HepG2 (cell line): ENCODE data around the gene TBC1D4. TPM values are rescaled to one million over a fixed set of nuclear protein-coding genes. Genes with fewer than 3 reads are reported as not detected.

Experiments used
- ATAC-seq: fragments of 200-7000 bp; cut with Tn5 transposase; 3 replicates; pipeline ENCODE4 v1.9.1; 2020; ENCODE audit warnings: mild to moderate bottlenecking, moderate library complexity
- BruUV-seq: library from RNA; stranded (reverse); fragments of 400-500 nt; replicated peaks from 2 replicates; lab custom pipeline; 2021; lab: Mats Ljungman, UMichigan
- CTCF ChIA-PET: fragments of 300-600 bp; formaldehyde crosslinking; extraction: SDS; loops from one replicate; lab custom pipeline; 2021; ENCODE audit warnings: low total read pairs, inconsistent platforms, low intra/inter-chr PET ratio; lab: Yijun Ruan, JAX
- POLR2A ChIA-PET: fragments of 350-600 bp; sonication (Branson Sonifier 250); formaldehyde crosslinking; loops from one replicate; lab custom pipeline; 2020; ENCODE audit warnings: antibody characterized with exemption, inconsistent platforms; lab: Yijun Ruan, JAX
- DNase-seq: peaks from one replicate; pipeline ENCODE4 v3.0.0-alpha.2; 2015; ENCODE audit warnings: low spot score
- FAIRE-seq: peaks from 3 replicates; lab custom pipeline; 2011; peaks lifted over from hg19 to GRCh38; lab: Jason Lieb, UNC
- H2AFZ ChIP-seq: one replicate; pipeline ENCODE4 v1.6.1; 2011; ENCODE audit warnings: low read length, inconsistent platforms
- H3K27ac ChIP-seq: fragments of 300-600 bp; 3 replicates; pipeline ENCODE4 v1.8.0; 2011; ENCODE audit warnings: mixed run types, mild to moderate bottlenecking, mixed read lengths, low read length, inconsistent platforms; ENCODE audit not compliant: insufficient read depth; ENCODE audit errors: extremely low read length
- H3K27me3 ChIP-seq, 2 experiments: fragments of 200-600 bp in 1 of 2; 2 replicates in 1 of 2; 3 replicates in 1 of 2; pipeline versions ENCODE4 v1.6.0 to v1.8.0; 2011; ENCODE audit warnings: low read length in 2 of 2, mild to moderate bottlenecking in 2 of 2, moderate library complexity in 2 of 2, inconsistent platforms in 1 of 2; ENCODE audit not compliant: insufficient read depth in 2 of 2, control insufficient read depth in 1 of 2
- H3K36me3 ChIP-seq, 2 experiments: fragments of 200-600 bp in 1 of 2; replicated peaks in 1 of 2; 2 replicates in 1 of 2; 3 replicates in 1 of 2; pipeline versions ENCODE4 v1.5.1 to v1.8.0; 2011; ENCODE audit warnings: low read length in 2 of 2, inconsistent platforms in 1 of 2; ENCODE audit not compliant: insufficient read depth in 2 of 2, control insufficient read depth in 1 of 2
- H3K4me1 ChIP-seq: 2 replicates; pipeline ENCODE4 v1.5.1; 2012; ENCODE audit warnings: low read length, inconsistent platforms; ENCODE audit not compliant: insufficient read depth
- H3K4me2 ChIP-seq: 2 replicates; pipeline ENCODE4 v1.6.0; 2011; ENCODE audit warnings: low read depth, low read length, inconsistent platforms
- H3K4me3 ChIP-seq, 3 experiments: fragments of 200-600 bp in 1 of 3; sonication (generic), shearing (Covaris generic) in 1 of 3; replicated peaks in 1 of 3; 2 replicates each; pipeline ENCODE4 v1.5.1; 2011 to 2016; ENCODE audit warnings: low read length in 3 of 3, inconsistent platforms in 2 of 3, low read depth in 2 of 3, mild to moderate bottlenecking in 2 of 3, control low read depth in 1 of 3, mixed read lengths in 1 of 3; ENCODE audit not compliant: insufficient read depth in 1 of 3
- H3K79me2 ChIP-seq: one replicate; pipeline ENCODE4 v1.6.1; 2011; ENCODE audit warnings: low read length, inconsistent platforms; ENCODE audit not compliant: insufficient read depth
- H3K9ac ChIP-seq: 2 replicates; pipeline ENCODE4 v1.6.0; 2011; ENCODE audit warnings: mild to moderate bottlenecking, low read depth, low read length, inconsistent platforms; ENCODE audit not compliant: insufficient read depth
- H3K9me3 ChIP-seq: 2 replicates; pipeline ENCODE4 v1.5.1; 2012; ENCODE audit warnings: mild to moderate bottlenecking, low read length
- H4K20me1 ChIP-seq: 2 replicates; pipeline ENCODE4 v1.6.0; 2011; ENCODE audit warnings: inconsistent platforms, mild to moderate bottlenecking, low read length, moderate library complexity; ENCODE audit not compliant: insufficient read depth
- CEBPG ChIP-seq: IDR thresholded peaks from 2 replicates; pipeline ENCODE4 v1.6.1; 2016
- EP300 ChIP-seq, 3 experiments: sonication (generic) in 1 of 3; formaldehyde crosslinking in 1 of 3; IDR thresholded peaks; 2 replicates each; pipeline versions ENCODE4 v1.5.1 to v1.6.1; 2011 to 2020; ENCODE audit warnings: low read depth in 2 of 3, low read length in 2 of 3, borderline replicate concordance in 1 of 3, improper control_type of control experiment in 1 of 3, mild to moderate bottlenecking in 1 of 3, missing genetic modification reagents in 1 of 3, moderate library complexity in 1 of 3
- IRF2 ChIP-seq: IDR thresholded peaks from 2 replicates; pipeline ENCODE4 v1.6.1; 2018; ENCODE audit warnings: missing genetic modification reagents, missing compliant biosample characterization
- NFRKB ChIP-seq: fragments of 450-650 bp; IDR thresholded peaks from 2 replicates; pipeline ENCODE4 v1.6.1; 2017
- THAP11 ChIP-seq: IDR thresholded peaks from 2 replicates; pipeline ENCODE4 v1.6.1; 2016; ENCODE audit warnings: missing biosample characterization, missing genetic modification reagents
- ZNF205 ChIP-seq: IDR thresholded peaks from 2 replicates; pipeline ENCODE4 v1.6.1; 2018; ENCODE audit warnings: missing biosample characterization, missing genetic modification reagents
- ZNF652 ChIP-seq: IDR thresholded peaks from 2 replicates; pipeline ENCODE4 v1.6.1; 2016; ENCODE audit warnings: low read depth, borderline replicate concordance
- ZNF660 ChIP-seq: sonication (generic); formaldehyde crosslinking; IDR thresholded peaks from 2 replicates; pipeline ENCODE4 v1.5.1; 2020; ENCODE audit warnings: mild to moderate bottlenecking, low read depth, missing genetic modification reagents, borderline replicate concordance
- ZSCAN30 ChIP-seq: sonication (generic); formaldehyde crosslinking; IDR thresholded peaks from 2 replicates; pipeline ENCODE4 v1.5.0; 2020; ENCODE audit warnings: mild to moderate bottlenecking, missing genetic modification reagents
- WGBS: methylation state at CpG from one replicate; pipeline ENCODE4 v1.1.6; 2017; ENCODE audit warnings: low lambda C conversion rate; 5-methylcytosine and 5-hydroxymethylcytosine counted together
- in situ Hi-C: cut with HindIII; loops from 2 replicates; pipeline ENCODE4 v1.10.0; 2017; ENCODE audit warnings: low pct_unique_long_range_greater_than_20kb; ENCODE audit not compliant: extremely low pct_ligation_motif_present
- intact Hi-C: fragments of 100-400 bp; cut with micrococcal nuclease; formaldehyde crosslinking; loops from one replicate; pipeline ENCODE4 v1.10.0; 2022; ENCODE audit not compliant: unreplicated experiment
- polyA plus RNA-seq, 8 experiments: library from polyadenylated mRNA; depleted of rRNA in 3 of 8; stranded (reverse) in 7 of 8; unstranded in 1 of 8; fragments of >200 nt; fragmentation: Illumina TruSeq in 4 of 8; extraction: Trizol in 4 of 8; gene quantifications; 2 replicates each; pipeline versions ENCODE4 v1.2.1 to v1.2.3, GENCODE V29; 2011 to 2016; ENCODE audit warnings: low read depth in 4 of 8, missing spikeins in 1 of 8, mixed read lengths in 1 of 8; ENCODE audit not compliant: insufficient read depth in 1 of 8
- total RNA-seq, 5 experiments: library from RNA; depleted of rRNA; stranded (reverse); fragments of >200 nt; fragmentation: Illumina TruSeq; extraction: Trizol; gene quantifications; 2 replicates each; pipeline ENCODE4 v1.2.3, GENCODE V29; 2016; ENCODE audit warnings: low read depth in 1 of 5
- TF ChIP-seq, protein P1 (sequence below): IDR thresholded peaks from 2 replicates; pipeline ENCODE4 v1.6.1; 2016; ENCODE audit warnings: missing genetic modification reagents, missing compliant biosample characterization
- TF ChIP-seq, protein P2 (sequence below): sonication (generic); formaldehyde crosslinking; IDR thresholded peaks from 2 replicates; pipeline ENCODE4 v1.4.0; 2020; ENCODE audit warnings: missing genetic modification reagents
- TF ChIP-seq, protein P3 (sequence below): sonication (generic); formaldehyde crosslinking; IDR thresholded peaks from 2 replicates; pipeline ENCODE4 v1.4.0; 2020; ENCODE audit warnings: missing genetic modification reagents
- TF ChIP-seq, protein P4 (sequence below): IDR thresholded peaks from 2 replicates; pipeline ENCODE4 v1.6.1; 2016
- TF ChIP-seq, protein P5 (sequence below): sonication (generic); formaldehyde crosslinking; IDR thresholded peaks from 2 replicates; pipeline ENCODE4 v1.8.1; 2023; ENCODE audit warnings: mild to moderate bottlenecking, missing genetic modification reagents
- TF ChIP-seq, protein P6 (sequence below): IDR thresholded peaks from 2 replicates; pipeline ENCODE4 v1.6.1; 2012; ENCODE audit warnings: low read depth, low read length, improper control_type of control experiment

TBC1D4 gene
- total and polyA plus RNA-seq, 2 of the 13 experiments (the other 11 are each of a cell fraction or from before 2014, with no cell fraction given), result 35.9 to 64.4 TPM

DNA sequence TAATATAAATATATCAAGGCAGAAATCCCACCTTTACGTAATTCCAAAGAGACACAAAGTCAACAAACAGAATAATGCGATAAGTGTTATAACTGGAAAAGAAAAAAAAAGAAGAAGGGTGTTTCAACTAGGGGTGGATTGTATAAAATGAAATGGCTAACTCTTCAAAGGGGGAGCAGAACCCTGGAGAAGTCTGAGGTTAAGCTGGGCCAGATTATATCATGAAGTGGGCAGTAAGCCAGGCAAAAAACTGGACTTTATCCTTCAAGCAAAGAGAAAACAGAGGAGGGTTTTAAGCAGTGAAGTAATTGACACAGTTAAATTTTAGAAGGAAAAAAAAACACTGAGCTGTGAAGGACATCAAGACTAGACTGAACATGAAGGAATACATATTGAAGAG, 41.9 kb downstream of the TBC1D4 start:
- ATAC-seq (peak; percentile 73), FAIRE-seq (peak; percentile 34), DNase-seq (peak; percentile 90)
- ChIA-PET CTCF (no interaction called here), POLR2A (interaction anchor here (0.7 to 1.3 kb wide), 5 partner anchors 8 to 98 kb away, joined by 3 to 8 read pairs (median 5); partner anchors contain the start of genes COMMD6 and TBC1D4)
- H3K9ac ChIP-seq, result no peak overlapping the region
- peaks cover 97% of the 10 kb centered on the region for H3K79me2 ChIP-seq
- H3K4me2 ChIP-seq, result peak overlapping the region; percentile 43; the same call in 1 of the 2 replicates
- in situ Hi-C loops (no loop called here), intact Hi-C loops (loop anchor here (5.0 kb wide), 2 partner anchors 37 to 38 kb away; no protein-coding TSS in a partner anchor)
- peak overlapping the region; percentile 67 for H3K27ac ChIP-seq
- H4K20me1 ChIP-seq, result no peaks in the 10 kb centered on the region
- no peak overlapping the region for H2AFZ ChIP-seq
- 16% methylated on average over 2 of the region's 2 CpGs for WGBS
- H3K4me1 ChIP-seq, result peaks cover 78% of the 10 kb centered on the region
- H3K4me3 ChIP-seq, result peak overlapping the region in 1 of 3 experiments; percentile 24; a peak in 1 of 6 replicates
- H3K27me3 ChIP-seq, result no peaks in the 10 kb centered on the region
- no TSS peak for BruUV-seq
- H3K9me3 ChIP-seq, result no peaks in the 10 kb centered on the region
- H3K36me3 ChIP-seq, result no peaks in the 10 kb centered on the region; a peak in 1 of 5 replicates
- TF ChIP-seq EP300 (IDR thresholded peaks at IDR 0.05; ENCODE audit: low read depth in 2 of 2, low read length in 2 of 2) (peak in 1 of 2 experiments; percentile 83; a peak in 2 of 4 replicates), EP300 (CRISPR knock-in tag; IDR thresholded peaks at IDR 0.05; ENCODE audit: borderline replicate concordance) (no peak), ZNF652 (CRISPR knock-in tag) (peak; percentile 36; the same call in 1 of the 2 replicates), ZNF205 (CRISPR knock-in tag) (0 out of 2 replicates have a peak, but pooled peaks have one; percentile 48), IRF2 (CRISPR knock-in tag) (0 out of 2 replicates have a peak, but pooled peaks have one; percentile 38), NFRKB (no peak), CEBPG (peak; percentile 32; the same call in 1 of the 2 replicates), THAP11 (CRISPR knock-in tag) (peak; percentile 17; the same call in 1 of the 2 replicates), ZNF660 (CRISPR knock-in tag) (no peak), ZSCAN30 (CRISPR knock-in tag) (no peak)
- TF ChIP-seq, protein P1, sequence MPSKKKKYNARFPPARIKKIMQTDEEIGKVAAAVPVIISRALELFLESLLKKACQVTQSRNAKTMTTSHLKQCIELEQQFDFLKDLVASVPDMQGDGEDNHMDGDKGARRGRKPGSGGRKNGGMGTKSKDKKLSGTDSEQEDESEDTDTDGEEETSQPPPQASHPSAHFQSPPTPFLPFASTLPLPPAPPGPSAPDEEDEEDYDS (CRISPR knock-in tag), result 0 out of 2 replicates have a peak, but pooled peaks have one; percentile 19
- TF ChIP-seq, protein P2, sequence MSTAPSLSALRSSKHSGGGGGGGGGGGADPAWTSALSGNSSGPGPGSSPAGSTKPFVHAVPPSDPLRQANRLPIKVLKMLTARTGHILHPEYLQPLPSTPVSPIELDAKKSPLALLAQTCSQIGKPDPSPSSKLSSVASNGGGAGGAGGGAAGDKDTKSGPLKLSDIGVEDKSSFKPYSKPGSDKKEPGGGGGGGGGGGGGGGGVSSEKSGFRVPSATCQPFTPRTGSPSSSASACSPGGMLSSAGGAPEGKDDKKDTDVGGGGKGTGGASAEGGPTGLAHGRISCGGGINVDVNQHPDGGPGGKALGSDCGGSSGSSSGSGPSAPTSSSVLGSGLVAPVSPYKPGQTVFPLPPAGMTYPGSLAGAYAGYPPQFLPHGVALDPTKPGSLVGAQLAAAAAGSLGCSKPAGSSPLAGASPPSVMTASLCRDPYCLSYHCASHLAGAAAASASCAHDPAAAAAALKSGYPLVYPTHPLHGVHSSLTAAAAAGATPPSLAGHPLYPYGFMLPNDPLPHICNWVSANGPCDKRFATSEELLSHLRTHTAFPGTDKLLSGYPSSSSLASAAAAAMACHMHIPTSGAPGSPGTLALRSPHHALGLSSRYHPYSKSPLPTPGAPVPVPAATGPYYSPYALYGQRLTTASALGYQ (CRISPR knock-in tag), result 0 out of 2 replicates have a peak, but pooled peaks have one; percentile 51
- TF ChIP-seq, protein P3, sequence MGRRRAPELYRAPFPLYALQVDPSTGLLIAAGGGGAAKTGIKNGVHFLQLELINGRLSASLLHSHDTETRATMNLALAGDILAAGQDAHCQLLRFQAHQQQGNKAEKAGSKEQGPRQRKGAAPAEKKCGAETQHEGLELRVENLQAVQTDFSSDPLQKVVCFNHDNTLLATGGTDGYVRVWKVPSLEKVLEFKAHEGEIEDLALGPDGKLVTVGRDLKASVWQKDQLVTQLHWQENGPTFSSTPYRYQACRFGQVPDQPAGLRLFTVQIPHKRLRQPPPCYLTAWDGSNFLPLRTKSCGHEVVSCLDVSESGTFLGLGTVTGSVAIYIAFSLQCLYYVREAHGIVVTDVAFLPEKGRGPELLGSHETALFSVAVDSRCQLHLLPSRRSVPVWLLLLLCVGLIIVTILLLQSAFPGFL (CRISPR knock-in tag), result no peak
- TF ChIP-seq, protein P4, sequence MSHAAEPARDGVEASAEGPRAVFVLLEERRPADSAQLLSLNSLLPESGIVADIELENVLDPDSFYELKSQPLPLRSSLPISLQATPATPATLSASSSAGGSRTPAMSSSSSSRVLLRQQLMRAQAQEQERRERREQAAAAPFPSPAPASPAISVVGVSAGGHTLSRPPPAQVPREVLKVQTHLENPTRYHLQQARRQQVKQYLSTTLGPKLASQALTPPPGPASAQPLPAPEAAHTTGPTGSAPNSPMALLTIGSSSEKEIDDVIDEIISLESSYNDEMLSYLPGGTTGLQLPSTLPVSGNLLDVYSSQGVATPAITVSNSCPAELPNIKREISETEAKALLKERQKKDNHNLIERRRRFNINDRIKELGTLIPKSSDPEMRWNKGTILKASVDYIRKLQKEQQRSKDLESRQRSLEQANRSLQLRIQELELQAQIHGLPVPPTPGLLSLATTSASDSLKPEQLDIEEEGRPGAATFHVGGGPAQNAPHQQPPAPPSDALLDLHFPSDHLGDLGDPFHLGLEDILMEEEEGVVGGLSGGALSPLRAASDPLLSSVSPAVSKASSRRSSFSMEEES (CRISPR knock-in tag), result no peak
- TF ChIP-seq, protein P5, sequence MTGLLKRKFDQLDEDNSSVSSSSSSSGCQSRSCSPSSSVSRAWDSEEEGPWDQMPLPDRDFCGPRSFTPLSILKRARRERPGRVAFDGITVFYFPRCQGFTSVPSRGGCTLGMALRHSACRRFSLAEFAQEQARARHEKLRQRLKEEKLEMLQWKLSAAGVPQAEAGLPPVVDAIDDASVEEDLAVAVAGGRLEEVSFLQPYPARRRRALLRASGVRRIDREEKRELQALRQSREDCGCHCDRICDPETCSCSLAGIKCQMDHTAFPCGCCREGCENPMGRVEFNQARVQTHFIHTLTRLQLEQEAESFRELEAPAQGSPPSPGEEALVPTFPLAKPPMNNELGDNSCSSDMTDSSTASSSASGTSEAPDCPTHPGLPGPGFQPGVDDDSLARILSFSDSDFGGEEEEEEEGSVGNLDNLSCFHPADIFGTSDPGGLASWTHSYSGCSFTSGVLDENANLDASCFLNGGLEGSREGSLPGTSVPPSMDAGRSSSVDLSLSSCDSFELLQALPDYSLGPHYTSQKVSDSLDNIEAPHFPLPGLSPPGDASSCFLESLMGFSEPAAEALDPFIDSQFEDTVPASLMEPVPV (CRISPR knock-in tag), result no peak
- TF ChIP-seq, protein P6, sequence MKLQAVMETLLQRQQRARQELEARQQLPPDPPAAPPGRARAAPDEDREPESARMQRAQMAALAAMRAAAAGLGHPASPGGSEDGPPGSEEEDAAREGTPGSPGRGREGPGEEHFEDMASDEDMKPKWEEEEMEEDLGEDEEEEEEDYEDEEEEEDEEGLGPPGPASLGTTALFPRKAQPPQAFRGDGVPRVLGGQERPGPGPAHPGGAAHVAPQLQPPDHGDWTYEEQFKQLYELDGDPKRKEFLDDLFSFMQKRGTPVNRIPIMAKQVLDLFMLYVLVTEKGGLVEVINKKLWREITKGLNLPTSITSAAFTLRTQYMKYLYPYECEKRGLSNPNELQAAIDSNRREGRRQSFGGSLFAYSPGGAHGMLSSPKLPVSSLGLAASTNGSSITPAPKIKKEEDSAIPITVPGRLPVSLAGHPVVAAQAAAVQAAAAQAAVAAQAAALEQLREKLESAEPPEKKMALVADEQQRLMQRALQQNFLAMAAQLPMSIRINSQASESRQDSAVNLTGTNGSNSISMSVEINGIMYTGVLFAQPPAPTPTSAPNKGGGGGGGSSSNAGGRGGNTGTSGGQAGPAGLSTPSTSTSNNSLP, result peak; percentile 66; the same call in 1 of the 2 replicates
